Colonic mucosa (tissue), 4 donors: ENCODE measurements around the gene SH3PXD2A. TPM values are rescaled to one million over a fixed set of nuclear protein-coding genes. Genes with fewer than 3 reads are reported as not detected.

Experiments used
- DNase-seq: peaks from one replicate; pipeline ENCODE4 v3.0.0-alpha.2; 2020
- H3K27ac ChIP-seq: fragments of 200-600 bp; one replicate; pipeline ENCODE4 v1.8.0; 2021
- H3K27me3 ChIP-seq: fragments of 200-600 bp; one replicate; pipeline ENCODE4 v1.8.0; 2021
- H3K36me3 ChIP-seq: fragments of 200-600 bp; one replicate; pipeline ENCODE4 v1.8.0; 2021
- H3K4me1 ChIP-seq: fragments of 200-600 bp; one replicate; pipeline ENCODE4 v1.8.0; 2021; ENCODE audit warnings: mild to moderate bottlenecking
- H3K4me3 ChIP-seq: fragments of 200-600 bp; one replicate; pipeline ENCODE4 v1.8.0; 2021
- H3K9ac ChIP-seq, 2 donors: one replicate each; pipeline ENCODE4 v1.7.0; 2013; ENCODE audit warnings: control low read depth in 2 of 2, low read depth in 2 of 2, low read length in 2 of 2
- H3K9me3 ChIP-seq: fragments of 200-600 bp; one replicate; pipeline ENCODE4 v1.8.0; 2021
- intact Hi-C: fragments of 100-400 bp; cut with DNase I; formaldehyde crosslinking; loops from one replicate; pipeline ENCODE4 v1.14.1; 2022
- total RNA-seq, 2 donors: library from RNA; stranded (reverse); fragmentation: NEBNext Ultra II Directional in 1 of 2; extraction: Animal tissue kit (Norgen Biotek cat#: 25700) in 1 of 2; gene quantifications; one replicate each; pipeline ENCODE4 v1.2.1, GENCODE V29; 2021
- TF ChIP-seq, protein P1 (sequence below): fragments of 200-600 bp; IDR thresholded peaks from one replicate; pipeline ENCODE4 v1.8.0; 2022; ENCODE audit warnings: antibody characterized with exemption, mild to moderate bottlenecking
- donor health status: healthy.
- donor health status: DM: no; HTN: no; CAD: no.
- donor health status: DM: no; HTN: no; CAD: no.

SH3PXD2A gene
- total RNA-seq, 2 donors from 2014 or later, result 37.5 to 40.8 TPM

DNA sequence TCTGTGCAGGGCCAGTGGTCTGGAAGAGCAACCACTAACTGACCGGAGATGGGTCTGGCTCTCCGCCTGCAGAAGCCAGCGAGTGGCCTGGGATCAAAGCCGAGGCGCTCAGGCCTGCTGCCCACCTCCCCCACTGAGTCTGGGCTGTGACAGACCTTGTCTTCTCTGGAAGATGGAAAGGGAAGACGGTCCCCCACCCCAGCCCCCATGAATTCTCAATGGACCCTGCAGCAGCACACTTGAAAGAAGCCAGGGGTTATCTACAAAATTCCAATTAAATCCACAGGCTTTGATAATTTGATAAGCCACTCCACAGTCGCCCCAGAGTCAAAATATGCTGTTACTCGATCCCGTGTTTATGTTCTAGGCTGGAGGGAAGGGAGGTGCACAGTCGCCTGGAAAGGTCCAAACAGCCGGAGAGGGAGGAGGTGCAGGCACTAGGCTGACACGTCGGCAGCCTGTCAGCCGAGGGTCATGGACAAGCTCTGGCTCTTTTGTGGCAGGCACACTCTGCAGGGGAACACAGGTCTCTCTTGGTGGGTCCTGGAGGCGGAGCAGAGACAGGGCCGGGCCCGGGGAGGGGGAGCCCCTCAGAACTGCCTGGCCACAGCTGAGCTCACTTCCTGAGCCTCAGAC is 134.9 kb downstream of the SH3PXD2A start:
- no peaks in the 10 kb centered on the region for H3K27me3 ChIP-seq
- TF ChIP-seq, protein P1, sequence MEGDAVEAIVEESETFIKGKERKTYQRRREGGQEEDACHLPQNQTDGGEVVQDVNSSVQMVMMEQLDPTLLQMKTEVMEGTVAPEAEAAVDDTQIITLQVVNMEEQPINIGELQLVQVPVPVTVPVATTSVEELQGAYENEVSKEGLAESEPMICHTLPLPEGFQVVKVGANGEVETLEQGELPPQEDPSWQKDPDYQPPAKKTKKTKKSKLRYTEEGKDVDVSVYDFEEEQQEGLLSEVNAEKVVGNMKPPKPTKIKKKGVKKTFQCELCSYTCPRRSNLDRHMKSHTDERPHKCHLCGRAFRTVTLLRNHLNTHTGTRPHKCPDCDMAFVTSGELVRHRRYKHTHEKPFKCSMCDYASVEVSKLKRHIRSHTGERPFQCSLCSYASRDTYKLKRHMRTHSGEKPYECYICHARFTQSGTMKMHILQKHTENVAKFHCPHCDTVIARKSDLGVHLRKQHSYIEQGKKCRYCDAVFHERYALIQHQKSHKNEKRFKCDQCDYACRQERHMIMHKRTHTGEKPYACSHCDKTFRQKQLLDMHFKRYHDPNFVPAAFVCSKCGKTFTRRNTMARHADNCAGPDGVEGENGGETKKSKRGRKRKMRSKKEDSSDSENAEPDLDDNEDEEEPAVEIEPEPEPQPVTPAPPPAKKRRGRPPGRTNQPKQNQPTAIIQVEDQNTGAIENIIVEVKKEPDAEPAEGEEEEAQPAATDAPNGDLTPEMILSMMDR, result no peak
- no peaks in the 10 kb centered on the region for H3K9me3 ChIP-seq
- H3K36me3 ChIP-seq, result no peaks in the 10 kb centered on the region
- DNase-seq, result no peak
- H3K27ac ChIP-seq, result no peak overlapping the region
- H3K4me1 ChIP-seq, result no peaks in the 10 kb centered on the region
- no peak overlapping the region for H3K9ac ChIP-seq
- H3K4me3 ChIP-seq, result no peak overlapping the region
- intact Hi-C loops, result no loop called here

DNA sequence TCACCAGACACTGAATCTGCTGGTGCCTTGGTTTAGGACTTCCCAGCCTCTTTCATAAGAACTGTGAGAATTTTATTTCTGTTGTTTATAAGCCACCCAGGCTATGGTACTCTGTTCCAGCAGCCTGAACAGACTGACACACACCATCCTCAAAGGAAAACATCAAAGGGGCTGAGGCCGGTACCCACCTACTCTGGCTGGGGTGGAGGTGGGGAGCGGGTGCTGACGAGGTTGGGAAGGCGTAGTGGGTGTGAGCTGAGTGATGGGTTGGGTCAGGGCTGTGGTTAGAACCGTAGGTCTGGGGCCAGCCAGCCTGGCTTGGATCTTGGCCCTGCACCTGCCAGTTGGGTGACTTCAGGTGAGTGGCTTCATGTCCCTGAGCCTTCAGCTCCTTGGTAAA is 136.3 kb downstream of the SH3PXD2A start:
- DNase-seq, result no peak
- Histone ChIP-seq H3K27ac (no peak overlapping the region), H3K27me3 (no peaks in the 10 kb centered on the region), H3K4me3 (no peak overlapping the region), H3K9me3 (no peaks in the 10 kb centered on the region), H3K36me3 (no peaks in the 10 kb centered on the region), H3K4me1 (no peaks in the 10 kb centered on the region), H3K9ac (no peak overlapping the region)
- TF ChIP-seq, protein P1, result no peak
- intact Hi-C loops, result loop anchor here (5.0 kb wide), 1 partner anchor 58 kb away; no protein-coding TSS in a partner anchor

DNA sequence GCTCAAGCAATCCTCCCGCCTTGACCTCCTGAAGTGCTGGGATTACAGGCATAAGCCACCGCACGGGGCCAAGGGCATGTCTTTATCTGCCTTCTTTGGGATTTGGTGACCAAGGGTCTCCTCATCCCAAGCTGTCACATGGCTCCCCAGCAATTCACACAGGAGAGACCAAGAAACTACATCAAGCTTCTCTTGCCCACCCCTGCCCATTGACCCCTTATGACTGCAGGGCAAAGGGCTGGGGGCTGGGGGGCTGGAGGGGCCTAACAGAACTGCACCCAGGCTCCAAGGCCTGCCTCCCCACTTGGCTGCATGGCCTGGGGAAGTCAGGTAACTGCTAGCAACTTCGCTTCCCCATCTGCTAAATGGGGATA is 137.1 kb downstream of the SH3PXD2A start:
- no peak for DNase-seq
- TF ChIP-seq, protein P1, result no peak
- H3K4me1 ChIP-seq, result no peaks in the 10 kb centered on the region
- no peak overlapping the region for H3K27ac ChIP-seq
- H3K9me3 ChIP-seq, result no peaks in the 10 kb centered on the region
- H3K36me3 ChIP-seq, result no peaks in the 10 kb centered on the region
- H3K27me3 ChIP-seq, result no peaks in the 10 kb centered on the region
- no peak overlapping the region for H3K4me3 ChIP-seq
- intact Hi-C loops, result loop anchor here (5.0 kb wide), 1 partner anchor 59 kb away; no protein-coding TSS in a partner anchor
- H3K9ac ChIP-seq, result no peak overlapping the region

DNA sequence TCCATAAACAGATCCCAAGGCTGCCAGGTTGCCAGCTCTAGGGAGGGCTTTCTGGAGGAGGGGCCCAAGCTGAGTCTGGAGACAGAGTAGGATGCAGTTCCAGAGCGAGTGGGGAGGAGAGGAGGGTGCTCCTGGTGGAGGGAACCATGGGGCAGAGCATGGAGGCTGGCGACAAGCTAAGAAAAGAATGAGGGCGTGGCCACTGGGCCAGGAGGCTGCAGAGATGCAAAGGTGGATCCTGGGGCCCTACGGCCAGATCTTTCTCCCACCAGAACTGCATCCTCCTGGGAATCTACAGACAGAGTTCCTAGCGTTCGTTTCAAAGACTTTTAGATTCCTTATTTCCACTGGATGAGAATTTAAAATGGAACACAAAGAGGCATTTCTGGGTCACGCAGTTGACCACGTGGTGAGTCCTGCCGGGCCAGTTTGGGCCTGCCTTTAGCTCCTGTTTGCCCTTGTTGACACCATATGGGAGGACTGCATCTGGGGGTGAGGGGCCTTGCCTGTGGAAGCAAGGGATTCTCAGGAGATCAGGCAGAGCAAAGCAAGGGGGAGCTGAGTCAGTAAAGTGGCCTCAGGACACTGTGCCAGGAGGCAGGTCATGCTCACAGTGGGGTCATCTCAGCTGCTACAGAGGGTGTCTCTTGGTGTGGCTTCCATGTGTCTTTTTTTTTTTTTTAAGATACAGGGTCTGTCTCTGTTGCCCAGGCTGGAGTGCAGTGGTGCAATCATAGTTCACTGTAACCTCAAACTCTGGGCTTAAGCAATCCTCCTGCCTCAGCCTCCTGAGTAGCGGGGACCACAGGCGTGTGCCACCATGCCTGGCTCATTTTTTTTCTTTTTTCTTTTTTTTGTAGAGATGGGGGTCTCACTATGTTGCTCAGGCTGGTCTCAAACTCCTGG is 137.8 kb downstream of the SH3PXD2A start:
- Histone ChIP-seq H3K9me3 (no peaks in the 10 kb centered on the region), H3K27me3 (no peaks in the 10 kb centered on the region), H3K4me1 (no peaks in the 10 kb centered on the region), H3K9ac (no peak overlapping the region), H3K4me3 (no peak overlapping the region), H3K27ac (no peak overlapping the region), H3K36me3 (no peaks in the 10 kb centered on the region)
- no peak for DNase-seq
- intact Hi-C loops, result loop anchor here (5.0 kb wide), 1 partner anchor 60 kb away; no protein-coding TSS in a partner anchor
- TF ChIP-seq, protein P1, result no peak

DNA sequence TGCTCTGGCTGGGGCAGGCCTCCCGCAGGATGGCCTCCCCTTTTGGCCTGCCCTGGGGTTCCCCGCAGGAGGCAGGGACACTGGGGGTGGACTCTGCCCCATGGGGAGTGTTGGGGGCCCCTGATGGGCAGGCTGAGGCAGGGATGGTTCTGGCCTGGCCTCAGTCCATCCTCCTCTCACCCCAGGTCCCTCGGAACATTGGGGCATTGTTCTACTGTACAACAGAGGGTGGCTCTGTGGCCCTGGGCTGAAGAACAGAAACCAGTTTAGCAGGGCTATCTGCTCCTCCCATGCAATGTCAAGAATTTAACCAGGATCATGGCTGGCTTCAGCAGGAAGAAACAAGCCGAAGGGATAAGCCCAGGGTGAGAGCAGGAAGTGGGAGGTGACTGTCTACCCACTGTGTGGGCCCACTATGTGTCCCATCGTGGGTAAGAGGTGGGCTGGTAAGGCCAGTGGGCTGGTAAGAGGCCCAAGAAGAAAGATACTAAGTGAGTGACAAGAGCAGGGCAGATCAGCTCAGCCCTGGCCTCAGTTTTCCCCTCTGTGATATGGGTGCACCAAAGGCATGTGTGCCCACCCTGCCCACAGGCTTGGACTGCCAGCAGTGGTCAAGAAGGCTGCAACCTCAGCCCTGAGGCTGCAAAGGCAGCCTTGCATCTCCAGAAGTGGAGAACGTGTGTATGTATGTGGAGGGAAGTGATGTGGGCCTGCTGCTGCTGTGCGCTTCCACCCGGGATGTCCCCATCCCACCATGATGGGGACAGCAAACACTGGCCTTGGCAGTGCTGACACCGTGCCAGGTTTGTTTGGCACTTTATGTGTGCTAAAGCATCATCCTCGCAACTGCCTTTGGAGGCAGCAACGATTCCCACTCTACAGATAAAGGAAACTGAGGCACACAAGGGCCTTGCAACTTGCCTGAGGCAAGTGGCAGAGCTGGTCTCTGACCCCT is 138.9 kb downstream of the SH3PXD2A start:
- H3K27me3 ChIP-seq, result no peaks in the 10 kb centered on the region
- H3K9me3 ChIP-seq, result no peaks in the 10 kb centered on the region
- peak; percentile 42 for DNase-seq
- no peak overlapping the region for H3K4me3 ChIP-seq
- no peak overlapping the region for H3K27ac ChIP-seq
- TF ChIP-seq, protein P1, result no peak
- no peaks in the 10 kb centered on the region for H3K4me1 ChIP-seq
- intact Hi-C loops, result loop anchor here (5.0 kb wide), 1 partner anchor 61 kb away; no protein-coding TSS in a partner anchor
- H3K9ac ChIP-seq, result peak overlapping the region in 1 of 2 donors; percentile 28
- no peaks in the 10 kb centered on the region for H3K36me3 ChIP-seq
